Fibroblast of lung (primary cell): ENCODE data around the gene TSC22D2. TPM values are rescaled to one million over a fixed set of nuclear protein-coding genes. Genes with fewer than 3 reads are reported as not detected.

Source experiments
- DNase-seq, 2 donors: peaks; one replicate each; pipeline versions ENCODE4 v3.0.0 to v3.0.0-alpha.2; 2010; ENCODE audit warnings: low read depth in 2 of 2
- H2AFZ ChIP-seq: 2 replicates; pipeline ENCODE4 v1.5.1; 2012; ENCODE audit warnings: low read length, control low read depth, inconsistent platforms
- H3K27ac ChIP-seq: 2 replicates; pipeline ENCODE4 v1.5.1; 2011; ENCODE audit warnings: low read length, control low read depth; ENCODE audit not compliant: insufficient read depth
- H3K27me3 ChIP-seq: 2 replicates; pipeline ENCODE4 v1.5.1; 2011; ENCODE audit warnings: mild to moderate bottlenecking, low read length; ENCODE audit not compliant: control insufficient read depth, insufficient read depth
- H3K36me3 ChIP-seq: 2 replicates; pipeline ENCODE4 v1.5.1; 2011; ENCODE audit warnings: low read length; ENCODE audit not compliant: control insufficient read depth, insufficient read depth
- H3K4me1 ChIP-seq: 2 replicates; pipeline ENCODE4 v1.5.1; 2011; ENCODE audit warnings: low read length; ENCODE audit not compliant: control insufficient read depth, insufficient read depth; ENCODE audit errors: extremely low read depth
- H3K4me2 ChIP-seq: 2 replicates; pipeline ENCODE4 v1.5.1; 2011; ENCODE audit warnings: low read length, control low read depth; ENCODE audit not compliant: insufficient read depth; ENCODE audit errors: extremely low read depth
- H3K4me3 ChIP-seq, 4 experiments: fragments of 200-600 bp in 1 of 4; sonication (generic) in 1 of 4; replicated peaks in 1 of 4; 2 replicates each; pipeline ENCODE4 v1.5.1; 2011 to 2016; ENCODE audit warnings: low read length in 4 of 4, low read depth in 3 of 4, mild to moderate bottlenecking in 3 of 4, control low read depth in 2 of 4, inconsistent platforms in 1 of 4, mixed read lengths in 1 of 4; ENCODE audit not compliant: insufficient read depth in 1 of 4; ENCODE audit errors: control extremely low read depth in 1 of 4
- H3K79me2 ChIP-seq: 2 replicates; pipeline ENCODE4 v1.5.1; 2012; ENCODE audit warnings: mild to moderate bottlenecking, low read length, inconsistent platforms; ENCODE audit not compliant: control insufficient read depth, insufficient read depth
- H3K9ac ChIP-seq: 2 replicates; pipeline ENCODE4 v1.5.1; 2011; ENCODE audit warnings: mild to moderate bottlenecking, low read length, control low read depth; ENCODE audit not compliant: insufficient read depth
- H3K9me3 ChIP-seq: 2 replicates; pipeline ENCODE4 v1.5.1; 2012; ENCODE audit warnings: low read depth, low read length; ENCODE audit not compliant: control insufficient read depth, insufficient read depth
- H4K20me1 ChIP-seq: 2 replicates; pipeline ENCODE4 v1.5.1; 2011; ENCODE audit warnings: low read length; ENCODE audit not compliant: control insufficient read depth, insufficient read depth; ENCODE audit errors: extremely low read depth
- EZH2 ChIP-seq: IDR thresholded peaks from 2 replicates; pipeline ENCODE4 v1.5.1; 2012; ENCODE audit warnings: low read length, control low read depth, mild to moderate bottlenecking; ENCODE audit errors: missing control alignments
- polyA plus RNA-seq, 2 donors: library from polyadenylated mRNA; depleted of rRNA in 1 of 2; stranded (reverse) in 1 of 2; unstranded in 1 of 2; fragments of >200 nt; gene quantifications; 2 replicates each; pipeline ENCODE4 v1.2.1, GENCODE V29; 2011 to 2012; ENCODE audit warnings: missing spikeins in 1 of 2
- total RNA-seq: library from RNA; depleted of rRNA; stranded (reverse); fragments of >200 nt; gene quantifications from 2 replicates; pipeline ENCODE4 v1.2.1, GENCODE V29; 2014
- TF ChIP-seq, protein P1 (sequence below), 2 donors: IDR thresholded peaks in 1 of 2; conservative IDR thresholded peaks in 1 of 2; 1 replicate in 1 of 2; 2 replicates in 1 of 2; pipeline ENCODE4 v1.5.1; 2011 to 2012; ENCODE audit warnings: low read length in 2 of 2, control low read depth in 1 of 2, inconsistent platforms in 1 of 2, low read depth in 1 of 2, mild to moderate bottlenecking in 1 of 2

The TSC22D2 gene
- total and polyA plus RNA-seq, 2 donors (not counting 1 experiment from before 2014, with no cell fraction given) = 23.6 to 29.3 TPM

DNA sequence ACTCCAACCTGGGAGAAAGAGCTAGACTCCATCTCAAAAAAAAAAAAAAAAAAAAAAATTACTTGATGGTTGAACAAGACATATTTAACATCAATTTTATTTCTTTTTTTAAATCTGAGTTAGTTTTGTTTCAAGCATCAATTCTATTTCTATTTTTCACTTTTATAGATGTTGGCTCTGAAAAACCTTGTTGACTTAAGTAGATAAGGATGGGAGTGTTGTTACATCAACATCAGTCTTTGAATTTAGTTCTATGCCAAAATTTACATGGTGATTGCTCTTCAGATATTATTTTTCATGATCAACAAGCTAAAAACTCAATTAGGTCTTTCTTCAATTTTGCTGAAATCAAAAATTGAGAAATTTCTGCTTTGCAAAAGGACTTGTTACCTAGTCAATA, 71.3 kb downstream of the TSC22D2 start:
- Histone ChIP-seq H2AFZ (no peak overlapping the region), H3K4me1 (no peaks in the 10 kb centered on the region), H3K9me3 (no peaks in the 10 kb centered on the region), H4K20me1 (no peaks in the 10 kb centered on the region), H3K9ac (no peak overlapping the region), H3K4me2 (no peak overlapping the region), H3K4me3 (no peak overlapping the region), H3K27ac (no peak overlapping the region), H3K27me3 (no peaks in the 10 kb centered on the region), H3K36me3 (no peaks in the 10 kb centered on the region), H3K79me2 (no peaks in the 10 kb centered on the region)
- no peak for TF ChIP-seq EZH2
- TF ChIP-seq, protein P1, sequence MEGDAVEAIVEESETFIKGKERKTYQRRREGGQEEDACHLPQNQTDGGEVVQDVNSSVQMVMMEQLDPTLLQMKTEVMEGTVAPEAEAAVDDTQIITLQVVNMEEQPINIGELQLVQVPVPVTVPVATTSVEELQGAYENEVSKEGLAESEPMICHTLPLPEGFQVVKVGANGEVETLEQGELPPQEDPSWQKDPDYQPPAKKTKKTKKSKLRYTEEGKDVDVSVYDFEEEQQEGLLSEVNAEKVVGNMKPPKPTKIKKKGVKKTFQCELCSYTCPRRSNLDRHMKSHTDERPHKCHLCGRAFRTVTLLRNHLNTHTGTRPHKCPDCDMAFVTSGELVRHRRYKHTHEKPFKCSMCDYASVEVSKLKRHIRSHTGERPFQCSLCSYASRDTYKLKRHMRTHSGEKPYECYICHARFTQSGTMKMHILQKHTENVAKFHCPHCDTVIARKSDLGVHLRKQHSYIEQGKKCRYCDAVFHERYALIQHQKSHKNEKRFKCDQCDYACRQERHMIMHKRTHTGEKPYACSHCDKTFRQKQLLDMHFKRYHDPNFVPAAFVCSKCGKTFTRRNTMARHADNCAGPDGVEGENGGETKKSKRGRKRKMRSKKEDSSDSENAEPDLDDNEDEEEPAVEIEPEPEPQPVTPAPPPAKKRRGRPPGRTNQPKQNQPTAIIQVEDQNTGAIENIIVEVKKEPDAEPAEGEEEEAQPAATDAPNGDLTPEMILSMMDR (conservative IDR thresholded peaks at IDR 0.05 in 1 of 2, IDR thresholded peaks at IDR 0.05 in 1 of 2; ENCODE audit: low read depth in 1 of 2, low read length in 2 of 2) = no peak
- no peak for DNase-seq

- DNase-seq = peak in 1 of 2 donors; percentile 31
- no peaks in the 10 kb centered on the region for H3K27me3 ChIP-seq
- no peak overlapping the region for H3K4me3 ChIP-seq
- H3K4me2 ChIP-seq = no peak overlapping the region
- no peak for TF ChIP-seq EZH2
- TF ChIP-seq, protein P1 (conservative IDR thresholded peaks at IDR 0.05 in 1 of 2, IDR thresholded peaks at IDR 0.05 in 1 of 2; ENCODE audit: low read depth in 1 of 2, low read length in 2 of 2) = no peak
- no peak overlapping the region for H2AFZ ChIP-seq
- H3K4me1 ChIP-seq = no peaks in the 10 kb centered on the region
- no peaks in the 10 kb centered on the region for H3K79me2 ChIP-seq
- H3K27ac ChIP-seq = no peak overlapping the region
- H3K9ac ChIP-seq = no peak overlapping the region
- H4K20me1 ChIP-seq = no peaks in the 10 kb centered on the region
- H3K9me3 ChIP-seq = no peaks in the 10 kb centered on the region
- H3K36me3 ChIP-seq = no peaks in the 10 kb centered on the region
Observed at GRCh38 chr3:150480877-150481276, 72.8 kb downstream of the TSC22D2 start.

- no peaks in the 10 kb centered on the region for H3K79me2 ChIP-seq
- TF ChIP-seq, protein P1 (conservative IDR thresholded peaks at IDR 0.05 in 1 of 2, IDR thresholded peaks at IDR 0.05 in 1 of 2; ENCODE audit: low read depth in 1 of 2, low read length in 2 of 2) = no peak
- no peak for TF ChIP-seq EZH2
- DNase-seq = peak in 1 of 2 donors; percentile 67
Observed at GRCh38 chr3:150483226-150483625, 75.1 kb downstream of the TSC22D2 start.

More at GRCh38 chr3:150483226-150483625, 75.1 kb downstream of the TSC22D2 start:
- no peak overlapping the region for H3K9ac ChIP-seq
- no peaks in the 10 kb centered on the region for H4K20me1 ChIP-seq
- H3K4me2 ChIP-seq = no peak overlapping the region
- H3K27me3 ChIP-seq = no peaks in the 10 kb centered on the region
- H3K4me1 ChIP-seq = no peaks in the 10 kb centered on the region
- H3K4me3 ChIP-seq = no peak overlapping the region
- H3K27ac ChIP-seq = no peak overlapping the region
- H3K9me3 ChIP-seq = no peaks in the 10 kb centered on the region
- no peak overlapping the region for H2AFZ ChIP-seq
- H3K36me3 ChIP-seq = no peaks in the 10 kb centered on the region
